ENCODE data around the gene VEPH1. TPM values are rescaled to one million over a fixed set of nuclear protein-coding genes. Genes with fewer than 3 reads are reported as not detected.

The VEPH1 gene
- total RNA-seq, 4 donors from 2014 or later: 0.07 TPM; not detected in 3

- no peak for TF ChIP-seq POLR2A (IDR thresholded peaks at IDR 0.05)
- no peaks in the 10 kb centered on the region for H3K36me3 ChIP-seq
- no peak for DNase-seq
- no peaks in the 10 kb centered on the region for H3K4me1 ChIP-seq
- ATAC-seq: no peak
- H3K27me3 ChIP-seq: no peaks in the 10 kb centered on the region
- H3K9me3 ChIP-seq: no peaks in the 10 kb centered on the region
- intact Hi-C loops (cut with DNase I; ENCODE audit: low total_unique reads): no loop called here
- H3K27ac ChIP-seq: no peak overlapping the region
- in situ Hi-C loops (cut with MboI; ENCODE audit: low sequenced_read_pairs in 4 of 4): no loop called here
- no peak overlapping the region for H3K4me3 ChIP-seq
Measured at GRCh38 chr3:157369727-157370421, 133.3 kb downstream of the VEPH1 start.

GRCh38 chr3:157368171-157368570, 135.0 kb downstream of the VEPH1 start:
- no peak for ATAC-seq
- no peak for DNase-seq
- Histone ChIP-seq H3K4me1 (no peaks in the 10 kb centered on the region), H3K27me3 (no peaks in the 10 kb centered on the region), H3K9me3 (no peaks in the 10 kb centered on the region), H3K27ac (no peak overlapping the region), H3K36me3 (no peaks in the 10 kb centered on the region), H3K4me3 (no peak overlapping the region)
- TF ChIP-seq POLR2A (IDR thresholded peaks at IDR 0.05) (no peak), CTCF (IDR thresholded peaks at IDR 0.05 in 4 of 5, conservative IDR thresholded peaks at IDR 0.05 in 1 of 5) (no peak)
- intact Hi-C loops (cut with DNase I; ENCODE audit: low total_unique reads) (no loop called here), in situ Hi-C loops (cut with MboI; ENCODE audit: low sequenced_read_pairs in 4 of 4) (no loop called here)

- no peak for TF ChIP-seq CTCF (IDR thresholded peaks at IDR 0.05 in 4 of 5, conservative IDR thresholded peaks at IDR 0.05 in 1 of 5)
- no peak for TF ChIP-seq POLR2A (IDR thresholded peaks at IDR 0.05)
Measured at GRCh38 chr3:157363393-157363792, 139.8 kb downstream of the VEPH1 start.

GRCh38 chr3:157362348-157362747, 140.9 kb downstream of the VEPH1 start:
- no peak for TF ChIP-seq POLR2A (IDR thresholded peaks at IDR 0.05)
- ATAC-seq: no peak
- no peaks in the 10 kb centered on the region for H3K9me3 ChIP-seq
- no peaks in the 10 kb centered on the region for H3K36me3 ChIP-seq
- no peak overlapping the region for H3K4me3 ChIP-seq
- H3K27ac ChIP-seq: no peak overlapping the region
- DNase-seq: no peak
- no peaks in the 10 kb centered on the region for H3K4me1 ChIP-seq
- no peaks in the 10 kb centered on the region for H3K27me3 ChIP-seq
- intact Hi-C loops (cut with DNase I; ENCODE audit: low total_unique reads): no loop called here
- in situ Hi-C loops (cut with MboI; ENCODE audit: low sequenced_read_pairs in 4 of 4): no loop called here

More at GRCh38 chr3:157363393-157363792, 139.8 kb downstream of the VEPH1 start:
- no peaks in the 10 kb centered on the region for H3K9me3 ChIP-seq
- intact Hi-C loops (cut with DNase I; ENCODE audit: low total_unique reads): no loop called here
- no peaks in the 10 kb centered on the region for H3K27me3 ChIP-seq
- no peak overlapping the region for H3K4me3 ChIP-seq
- H3K36me3 ChIP-seq: no peaks in the 10 kb centered on the region
- DNase-seq: no peak
- no peak for ATAC-seq
- in situ Hi-C loops (cut with MboI; ENCODE audit: low sequenced_read_pairs in 4 of 4): no loop called here
- H3K4me1 ChIP-seq: no peaks in the 10 kb centered on the region
- no peak overlapping the region for H3K27ac ChIP-seq

- DNase-seq: no peak
- Histone ChIP-seq H3K27me3 (no peaks in the 10 kb centered on the region), H3K36me3 (no peaks in the 10 kb centered on the region), H3K4me1 (no peaks in the 10 kb centered on the region), H3K27ac (no peak overlapping the region), H3K9me3 (no peaks in the 10 kb centered on the region), H3K4me3 (no peak overlapping the region)
- in situ Hi-C loops (cut with MboI; ENCODE audit: low sequenced_read_pairs in 4 of 4): no loop called here
- TF ChIP-seq CTCF (IDR thresholded peaks at IDR 0.05 in 4 of 5, conservative IDR thresholded peaks at IDR 0.05 in 1 of 5): no peak
- no peak for TF ChIP-seq POLR2A (IDR thresholded peaks at IDR 0.05)
- no peak for ATAC-seq
- intact Hi-C loops (cut with DNase I; ENCODE audit: low total_unique reads): no loop called here
Measured at GRCh38 chr3:157360044-157360443, 143.2 kb downstream of the VEPH1 start.

- no peak overlapping the region for H3K27ac ChIP-seq
- no peaks in the 10 kb centered on the region for H3K36me3 ChIP-seq
- H3K27me3 ChIP-seq: no peaks in the 10 kb centered on the region
- no peaks in the 10 kb centered on the region for H3K4me1 ChIP-seq
- in situ Hi-C loops (cut with MboI; ENCODE audit: low sequenced_read_pairs in 4 of 4): no loop called here
- no peak overlapping the region for H3K4me3 ChIP-seq
- no peak for TF ChIP-seq CTCF (IDR thresholded peaks at IDR 0.05 in 4 of 5, conservative IDR thresholded peaks at IDR 0.05 in 1 of 5)
- no peak for TF ChIP-seq POLR2A (IDR thresholded peaks at IDR 0.05)
- no peaks in the 10 kb centered on the region for H3K9me3 ChIP-seq
- DNase-seq (no peak), ATAC-seq (no peak)
- intact Hi-C loops (cut with DNase I; ENCODE audit: low total_unique reads): no loop called here
Measured at GRCh38 chr3:157356541-157356940, 146.7 kb downstream of the VEPH1 start.

All from gastrocnemius medialis (tissue), 4 donors.